ENCODE data around the gene FGF8. TPM values are rescaled to one million over a fixed set of nuclear protein-coding genes. Genes with fewer than 3 reads are reported as not detected.

FGF8 gene
- total RNA-seq, 3 donors from 2014 or later = not detected

Other genes starting within 250 kb of the FGF8 start
- gene POLL, start 187.9 kb downstream of the FGF8 start, total RNA-seq = 10 to 100 TPM; 19.5 to 31.6 (median 20.3) TPM
- gene DPCD, start 187.8 kb downstream of the FGF8 start, total RNA-seq = 10 to 100 TPM; 17.0 to 25.9 (median 24.7) TPM
- 10 to 100 TPM; 68.0 to 95.7 (median 74.7) TPM for gene FBXW4, start 80.9 kb downstream of the FGF8 start, total RNA-seq
- gene NPM3, start 7.3 kb upstream of the FGF8 start, total RNA-seq = 10 to 100 TPM; 37.3 to 61.0 (median 43.9) TPM
- 100 to 1,000 TPM; 169 to 200 (median 181) TPM for gene OGA, start 42.3 kb upstream of the FGF8 start, total RNA-seq
- 10 to 100 TPM; 11.9 to 90.4 (median 20.6) TPM for gene KCNIP2, start 67.7 kb upstream of the FGF8 start, total RNA-seq

Data from breast epithelium (tissue), 3 donors.